22Rv1 (cell line): ENCODE measurements around the gene ZBTB37.
A peak's percentile ranks its signal among the peaks of the same experiment; 100 is the strongest.

Experiments
- H3K27ac ChIP-seq: fragments of 450-650 bp; 2 replicates; pipeline ENCODE4 v1.5.1; 2017
- ZFX ChIP-seq: fragments of 450-650 bp; IDR thresholded peaks from 2 replicates; pipeline ENCODE4 v1.6.1; 2017; ENCODE audit warnings: antibody characterized with exemption, borderline replicate concordance
- TF ChIP-seq, protein P1 (sequence below): fragments of 450-650 bp; IDR thresholded peaks from 2 replicates; pipeline ENCODE4 v1.5.1; 2017; ENCODE audit warnings: mild to moderate bottlenecking

Gene ZBTB37

DNA sequence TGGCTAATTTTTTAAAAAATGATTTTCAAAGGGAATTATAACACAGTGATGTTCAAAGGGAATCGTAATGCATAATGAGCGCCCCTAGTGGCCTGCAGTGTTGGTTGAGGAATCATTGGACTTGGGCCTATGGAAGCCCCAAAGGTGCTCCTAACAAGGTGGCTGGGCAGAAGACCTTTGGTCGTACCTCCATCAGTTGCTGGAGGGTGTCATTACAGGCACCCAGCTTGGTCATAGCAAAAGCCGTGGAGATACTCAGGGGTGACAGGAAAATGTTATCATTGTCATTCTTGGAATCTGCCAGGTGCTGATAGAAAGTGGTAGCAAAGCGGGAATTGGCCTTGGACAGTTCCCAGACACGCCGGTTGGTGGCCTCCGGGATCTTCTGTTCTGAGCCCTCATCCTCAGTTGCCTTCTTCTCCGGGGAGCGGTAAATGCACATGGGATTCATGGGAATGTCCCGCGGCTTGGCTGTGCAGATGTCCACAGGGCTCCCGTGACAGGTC is 46.2 kb downstream of the ZBTB37 start:
- no peak overlapping the region for H3K27ac ChIP-seq
- TF ChIP-seq, protein P1, sequence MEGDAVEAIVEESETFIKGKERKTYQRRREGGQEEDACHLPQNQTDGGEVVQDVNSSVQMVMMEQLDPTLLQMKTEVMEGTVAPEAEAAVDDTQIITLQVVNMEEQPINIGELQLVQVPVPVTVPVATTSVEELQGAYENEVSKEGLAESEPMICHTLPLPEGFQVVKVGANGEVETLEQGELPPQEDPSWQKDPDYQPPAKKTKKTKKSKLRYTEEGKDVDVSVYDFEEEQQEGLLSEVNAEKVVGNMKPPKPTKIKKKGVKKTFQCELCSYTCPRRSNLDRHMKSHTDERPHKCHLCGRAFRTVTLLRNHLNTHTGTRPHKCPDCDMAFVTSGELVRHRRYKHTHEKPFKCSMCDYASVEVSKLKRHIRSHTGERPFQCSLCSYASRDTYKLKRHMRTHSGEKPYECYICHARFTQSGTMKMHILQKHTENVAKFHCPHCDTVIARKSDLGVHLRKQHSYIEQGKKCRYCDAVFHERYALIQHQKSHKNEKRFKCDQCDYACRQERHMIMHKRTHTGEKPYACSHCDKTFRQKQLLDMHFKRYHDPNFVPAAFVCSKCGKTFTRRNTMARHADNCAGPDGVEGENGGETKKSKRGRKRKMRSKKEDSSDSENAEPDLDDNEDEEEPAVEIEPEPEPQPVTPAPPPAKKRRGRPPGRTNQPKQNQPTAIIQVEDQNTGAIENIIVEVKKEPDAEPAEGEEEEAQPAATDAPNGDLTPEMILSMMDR, result peak; percentile 98
- TF ChIP-seq ZFX, result no peak

DNA sequence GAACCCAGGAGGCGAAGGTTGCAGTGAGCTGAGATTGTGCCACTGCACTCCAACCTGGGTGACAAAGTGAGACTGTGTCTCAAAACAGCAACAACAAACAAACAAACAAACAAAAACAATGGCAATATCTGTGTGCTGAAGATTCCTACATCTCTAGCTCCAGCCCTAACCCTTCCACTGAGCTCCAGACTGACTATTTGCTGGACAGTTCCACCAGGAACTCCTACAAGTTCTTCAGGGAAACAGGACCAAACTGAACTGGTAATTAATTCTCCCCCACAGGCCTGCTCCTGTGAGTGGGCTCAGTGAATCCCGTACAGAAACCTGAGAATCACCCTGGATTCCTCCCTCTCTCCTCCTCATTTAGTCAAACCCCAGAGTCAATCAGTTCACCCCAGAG is 47.4 kb downstream of the ZBTB37 start:
- H3K27ac ChIP-seq, result no peak overlapping the region
- TF ChIP-seq, protein P1, result no peak
- TF ChIP-seq ZFX, result no peak

GRCh38 chr1:173916667-173917066 is 48.5 kb downstream of the ZBTB37 start:
- TF ChIP-seq ZFX, result no peak
- TF ChIP-seq, protein P1, result no peak
- H3K27ac ChIP-seq, result no peak overlapping the region

DNA sequence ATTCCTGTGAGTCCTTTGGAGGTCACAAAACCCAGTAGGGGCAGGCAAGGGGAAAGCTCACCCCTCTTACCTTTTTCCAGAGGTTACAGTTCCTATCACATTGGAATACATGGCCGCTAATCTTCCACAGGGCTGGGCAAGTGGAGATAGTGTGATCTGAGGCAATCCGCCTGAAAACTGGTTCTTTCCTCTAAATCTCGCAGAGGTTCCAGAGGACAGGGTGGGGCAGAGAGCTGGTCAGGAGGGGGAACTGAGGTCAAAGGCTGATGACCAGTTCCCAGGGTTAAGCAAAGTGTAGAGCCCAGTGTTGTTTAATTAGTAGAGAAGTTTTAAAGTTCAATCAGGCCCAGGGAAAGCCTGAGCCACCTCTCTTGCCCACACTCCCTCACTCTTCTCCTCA is 49.0 kb downstream of the ZBTB37 start, which contains the start of gene SERPINC1:
Gene SERPINC1, minus strand, starts transcription at position 179 of the 400 bp plus-strand sequence. Its CDS starts 68 bp downstream, at position 111.
- H3K27ac ChIP-seq, result no peak within 1 kb of the TSS
- TF ChIP-seq ZFX, result no peak
- TF ChIP-seq, protein P1, result no peak

GRCh38 chr1:173917635-173918493 is 49.7 kb downstream of the ZBTB37 start:
- TF ChIP-seq ZFX, result no peak
- TF ChIP-seq, protein P1, result no peak
- H3K27ac ChIP-seq, result no peak overlapping the region

DNA sequence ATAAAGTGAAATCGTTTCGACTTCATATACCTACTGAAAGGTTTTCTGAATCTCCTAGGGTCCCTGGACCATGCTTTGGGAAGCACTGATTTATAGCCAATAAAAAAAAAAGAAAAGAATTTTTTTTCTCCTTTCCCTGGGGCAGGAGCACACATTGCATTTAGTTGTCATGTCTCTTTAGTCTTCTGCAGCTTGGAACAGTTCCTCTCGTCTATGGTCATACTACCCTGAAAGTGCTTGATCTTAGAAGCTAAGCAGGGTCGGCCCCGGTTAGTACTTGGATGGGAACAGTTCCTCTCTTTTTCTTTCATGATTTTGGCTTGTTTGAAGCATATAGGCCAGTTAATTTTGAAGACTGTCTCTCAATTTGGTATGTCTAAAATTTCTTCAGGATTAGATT is 52.7 kb downstream of the ZBTB37 start:
- no peak overlapping the region for H3K27ac ChIP-seq
- TF ChIP-seq, protein P1, result no peak
- TF ChIP-seq ZFX, result no peak
